H1 (cell line): ENCODE results near the gene PAQR9. TPM values are rescaled to one million over a fixed set of nuclear protein-coding genes. Genes with fewer than 3 reads are reported as not detected.

Experiments used
- CTCF ChIA-PET: fragments of 300-600 bp; sonication (Branson Sonifier 250); formaldehyde crosslinking; loops from one replicate; lab custom pipeline; 2021; ENCODE audit not compliant: partially characterized antibody; lab: Charles Lee
- POLR2A ChIA-PET: fragments of 300-600 bp; sonication (Branson Sonifier 250); formaldehyde crosslinking; loops from one replicate; lab custom pipeline; 2021; ENCODE audit warnings: inconsistent platforms; ENCODE audit not compliant: partially characterized antibody; lab: Charles Lee
- DNase-seq, 2 experiments: peaks; one replicate each; pipeline versions ENCODE4 v3.0.0 to v3.0.0-alpha.2; 2010 to 2022; ENCODE audit warnings: low spot score in 2 of 2, low read depth in 1 of 2, mixed read lengths in 1 of 2
- FAIRE-seq: peaks from 2 replicates; lab custom pipeline; 2011; peaks lifted over from hg19 to GRCh38; lab: Jason Lieb, UNC
- H2AFZ ChIP-seq: 2 replicates; pipeline ENCODE4 v1.8.1; 2012; ENCODE audit warnings: low read length, inconsistent platforms
- H2AK5ac ChIP-seq: 2 replicates; pipeline ENCODE4 v1.6.1; 2013; ENCODE audit warnings: low read depth, low read length
- H2BK120ac ChIP-seq: replicated peaks from 2 replicates; pipeline ENCODE3; 2013; ENCODE audit warnings: low read depth, low read length, inconsistent platforms
- H2BK12ac ChIP-seq: 2 replicates; pipeline ENCODE4 v1.6.1; 2013; ENCODE audit warnings: low read depth, low read length
- H2BK15ac ChIP-seq: 2 replicates; pipeline ENCODE4 v1.6.1; 2013; ENCODE audit warnings: low read length
- H2BK20ac ChIP-seq: 2 replicates; pipeline ENCODE4 v1.6.1; 2013; ENCODE audit warnings: low read length
- H2BK5ac ChIP-seq: 2 replicates; pipeline ENCODE4 v1.6.1; 2013; ENCODE audit warnings: low read depth, low read length
- H3K14ac ChIP-seq: 2 replicates; pipeline ENCODE4 v1.6.1; 2013; ENCODE audit warnings: inconsistent platforms; ENCODE audit not compliant: insufficient read length
- H3K18ac ChIP-seq: 2 replicates; pipeline ENCODE4 v1.6.1; 2013; ENCODE audit warnings: low read length; ENCODE audit errors: extremely low read depth
- H3K23ac ChIP-seq: 2 replicates; pipeline ENCODE4 v1.6.1; 2013; ENCODE audit warnings: inconsistent platforms; ENCODE audit not compliant: insufficient read length
- H3K23me2 ChIP-seq: 2 replicates; pipeline ENCODE4 v1.6.1; 2013; ENCODE audit warnings: low read depth, low read length
- H3K27ac ChIP-seq: 2 replicates; pipeline ENCODE4 v1.6.1; 2011; ENCODE audit warnings: low read depth, low read length, inconsistent platforms
- H3K27me3 ChIP-seq, 4 experiments: replicated peaks in 1 of 4; 1 replicate in 1 of 4; 2 replicates in 3 of 4; pipeline versions ENCODE4 v1.6.1 to v1.8.1; 2011 to 2013; ENCODE audit warnings: low read length in 3 of 4, mild to moderate bottlenecking in 3 of 4, inconsistent platforms in 2 of 4, mixed read lengths in 2 of 4, moderate library complexity in 1 of 4; ENCODE audit not compliant: control insufficient read depth in 3 of 4, insufficient read depth in 3 of 4; ENCODE audit errors: extremely low read depth in 1 of 4
- H3K36me3 ChIP-seq, 4 experiments: 2 replicates each; pipeline versions ENCODE4 v1.6.1 to v1.8.1; 2011 to 2013; ENCODE audit warnings: mild to moderate bottlenecking in 4 of 4, low read length in 3 of 4, moderate library complexity in 2 of 4, control low read depth in 1 of 4, inconsistent platforms in 1 of 4; ENCODE audit not compliant: insufficient read depth in 4 of 4, control insufficient read depth in 2 of 4
- H3K4ac ChIP-seq: replicated peaks from 2 replicates; pipeline ENCODE3; 2013; ENCODE audit warnings: low read length, low read depth, mixed read lengths, inconsistent platforms; ENCODE audit not compliant: insufficient read length
- H3K4me1 ChIP-seq, 4 experiments: replicated peaks in 1 of 4; 1 replicate in 1 of 4; 2 replicates in 3 of 4; pipeline versions ENCODE4 v1.6.1 to v1.8.1; 2011 to 2013; ENCODE audit warnings: low read length in 3 of 4, inconsistent platforms in 2 of 4, mixed read lengths in 1 of 4; ENCODE audit not compliant: insufficient read depth in 4 of 4, control insufficient read depth in 3 of 4
- H3K4me2 ChIP-seq, 2 experiments: 2 replicates each; pipeline versions ENCODE4 v1.6.1 to v1.8.1; 2011 to 2013; ENCODE audit warnings: low read depth in 2 of 2, low read length in 2 of 2, control low read depth in 1 of 2, inconsistent platforms in 1 of 2, mild to moderate bottlenecking in 1 of 2; ENCODE audit not compliant: insufficient read depth in 1 of 2
- H3K4me3 ChIP-seq, 4 experiments: fragments of 200-600, 300-600 bp in 1 of 4; sonication (generic), shearing (Covaris generic), sonication (Bioruptor Twin) in 1 of 4; 2 replicates each; pipeline versions ENCODE4 v1.5.1 to v1.8.1; 2011 to 2016; ENCODE audit warnings: low read length in 4 of 4, low read depth in 3 of 4, control low read depth in 2 of 4, inconsistent platforms in 2 of 4, mild to moderate bottlenecking in 2 of 4, mixed read lengths in 1 of 4, moderate library complexity in 1 of 4; ENCODE audit not compliant: insufficient read depth in 2 of 4; ENCODE audit errors: extremely low read depth in 1 of 4
- H3K56ac ChIP-seq: replicated peaks from 2 replicates; pipeline ENCODE3; 2013; ENCODE audit warnings: low read depth, mild to moderate bottlenecking, mixed read lengths, low read length, inconsistent platforms; ENCODE audit not compliant: insufficient read length
- H3K79me1 ChIP-seq: 2 replicates; pipeline ENCODE4 v1.6.1; 2013; ENCODE audit warnings: low read depth, low read length, control low read depth
- H3K79me2 ChIP-seq, 2 experiments: 2 replicates each; pipeline versions ENCODE4 v1.6.1 to v1.8.1; 2012 to 2013; ENCODE audit warnings: low read length in 2 of 2, mild to moderate bottlenecking in 2 of 2, inconsistent platforms in 1 of 2; ENCODE audit not compliant: insufficient read depth in 2 of 2, control insufficient read depth in 1 of 2
- H3K9ac ChIP-seq, 4 experiments: replicated peaks in 1 of 4; 1 replicate in 1 of 4; 2 replicates in 3 of 4; pipeline versions ENCODE4 v1.6.1 to v1.8.1; 2011 to 2013; ENCODE audit warnings: low read depth in 3 of 4, low read length in 3 of 4, control low read depth in 2 of 4, mild to moderate bottlenecking in 2 of 4, moderate library complexity in 2 of 4, inconsistent platforms in 1 of 4; ENCODE audit errors: extremely low read depth in 1 of 4
- H3K9me3 ChIP-seq, 2 experiments: 2 replicates each; pipeline versions ENCODE4 v1.6.1 to v1.8.1; 2012 to 2013; ENCODE audit warnings: mild to moderate bottlenecking in 2 of 2, moderate library complexity in 2 of 2, control low read depth in 1 of 2, inconsistent platforms in 1 of 2, low read depth in 1 of 2, low read length in 1 of 2, mixed read lengths in 1 of 2; ENCODE audit not compliant: insufficient read depth in 2 of 2
- H4K20me1 ChIP-seq, 2 experiments: replicated peaks in 1 of 2; 2 replicates each; pipeline versions ENCODE3 to v1.8.1; 2011 to 2013; ENCODE audit warnings: inconsistent platforms in 2 of 2, low read length in 2 of 2, mild to moderate bottlenecking in 1 of 2; ENCODE audit not compliant: insufficient read depth in 2 of 2, control insufficient read depth in 1 of 2
- H4K5ac ChIP-seq: 2 replicates; pipeline ENCODE4 v1.6.1; 2013; ENCODE audit warnings: low read length, low read depth, mixed read lengths, inconsistent platforms; ENCODE audit not compliant: insufficient read length
- H4K8ac ChIP-seq: 2 replicates; pipeline ENCODE4 v1.8.0; 2013; ENCODE audit warnings: mild to moderate bottlenecking, moderate library complexity, low read length, inconsistent platforms; ENCODE audit not compliant: insufficient read depth; ENCODE audit errors: extremely low read depth
- H4K91ac ChIP-seq: replicated peaks from 2 replicates; pipeline ENCODE3; 2013; ENCODE audit warnings: low read length, mixed read lengths, inconsistent platforms; ENCODE audit not compliant: insufficient read length
- ATF3 ChIP-seq: IDR thresholded peaks from 2 replicates; pipeline ENCODE4 v1.6.1; 2011; ENCODE audit warnings: low read depth, mild to moderate bottlenecking, low read length; ENCODE audit not compliant: insufficient read depth
- CTBP2 ChIP-seq: IDR thresholded peaks from 2 replicates; pipeline ENCODE4 v1.7.0; 2011; ENCODE audit warnings: borderline replicate concordance, mild to moderate bottlenecking, moderate library complexity, mixed read lengths, low read length; ENCODE audit not compliant: insufficient read depth, insufficient read length
- CTCF ChIP-seq, 3 experiments: IDR thresholded peaks; 1 replicate in 2 of 3; 2 replicates in 1 of 3; pipeline versions ENCODE4 v1.5.1 to v1.6.1; 2011; ENCODE audit warnings: low read length in 3 of 3, mild to moderate bottlenecking in 3 of 3, inconsistent platforms in 2 of 3, low read depth in 1 of 3, moderate library complexity in 1 of 3; ENCODE audit not compliant: insufficient read depth in 1 of 3; ENCODE audit errors: control extremely low read depth in 1 of 3
- JUND ChIP-seq: IDR thresholded peaks from 2 replicates; pipeline ENCODE4 v1.6.1; 2011; ENCODE audit warnings: mild to moderate bottlenecking, improper control_type of control experiment, low read length
- KDM4A ChIP-seq: IDR thresholded peaks from one replicate; pipeline ENCODE4 v1.7.1; 2012; ENCODE audit warnings: low read depth, mild to moderate bottlenecking, moderate library complexity, low read length, inconsistent platforms; ENCODE audit not compliant: severe bottlenecking
- MAFK ChIP-seq: IDR thresholded peaks from 2 replicates; pipeline ENCODE4 v1.6.1; 2012; ENCODE audit warnings: low read depth, mild to moderate bottlenecking, improper control_type of control experiment, low read length
- SIX5 ChIP-seq: IDR thresholded peaks from 2 replicates; pipeline ENCODE4 v1.6.1; 2011; ENCODE audit warnings: mild to moderate bottlenecking, low read depth, low read length
- SP2 ChIP-seq: IDR thresholded peaks from 2 replicates; pipeline ENCODE4 v1.6.1; 2012; ENCODE audit warnings: mild to moderate bottlenecking, low read length, inconsistent platforms
- TAF1 ChIP-seq: IDR thresholded peaks from 2 replicates; pipeline ENCODE4 v1.6.1; 2011; ENCODE audit warnings: mild to moderate bottlenecking, low read depth, low read length
- TCF12 ChIP-seq: IDR thresholded peaks from 2 replicates; pipeline ENCODE4 v1.6.1; 2011; ENCODE audit warnings: low read depth, mild to moderate bottlenecking, low read length
- WGBS, 2 experiments: shearing (Covaris generic) in 1 of 2; methylation state at CpG; one replicate each; pipeline versions ENCODE4 v1.1.6 to v1.1.7; 2013 to 2015; ENCODE audit warnings: low lambda C conversion rate in 2 of 2, mixed read lengths in 2 of 2, inconsistent platforms in 1 of 2, low coverage in 1 of 2, missing lambda C conversion rate in 1 of 2; ENCODE audit not compliant: insufficient replicate concordance in 2 of 2, insufficient coverage in 1 of 2, insufficient read length in 1 of 2; ENCODE audit errors: extremely low coverage in 1 of 2, missing lambda C conversion rate in 1 of 2; 5-methylcytosine and 5-hydroxymethylcytosine counted together
- polyA plus RNA-seq, 7 experiments: library from polyadenylated mRNA; depleted of rRNA in 3 of 7; stranded (reverse) in 5 of 7; unstranded in 2 of 7; fragments of >200 nt in 5 of 7; fragments of 200-250 nt in 2 of 7; gene quantifications; 1 replicate in 5 of 7; 2 replicates in 1 of 7; 4 replicates in 1 of 7; pipeline versions ENCODE4 v1.2.1 to v1.2.3, GENCODE V29; 2011 to 2013; ENCODE audit warnings: missing spikeins in 2 of 7, mixed read lengths in 2 of 7
- total RNA-seq: library from RNA; stranded (reverse); fragmentation: NEBNext Ultra II Directional; extraction: Animal tissue kit (Norgen Biotek cat#: 25700); gene quantifications from 2 replicates; pipeline ENCODE4 v1.2.1, GENCODE V29; 2021

PAQR9 gene
- total and polyA plus RNA-seq, 2 of the 8 experiments (the other 6 are each of a cell fraction or from before 2014, with no cell fraction given): 2.6 to 5.2 TPM

GRCh38 chr3:142914286-142914811, 49.1 kb downstream of the PAQR9 start:
- no peak overlapping the region for H3K23ac ChIP-seq
- H3K9ac ChIP-seq: no peak overlapping the region
- no peak overlapping the region for H3K14ac ChIP-seq
- no peak overlapping the region for H2BK12ac ChIP-seq
- no peak for DNase-seq
- no peak overlapping the region for H4K8ac ChIP-seq
- no peak overlapping the region for H2AK5ac ChIP-seq
- no peaks in the 10 kb centered on the region for H3K27me3 ChIP-seq
- H4K91ac ChIP-seq: no peak overlapping the region
- H3K9me3 ChIP-seq: no peaks in the 10 kb centered on the region
- 74% methylated on average over 3 of the region's 3 CpGs; no CpG with 5 or more reads in 1 of the 2 experiments for WGBS, 2 experiments
- H2BK15ac ChIP-seq: no peak overlapping the region
- no peak overlapping the region for H3K4me2 ChIP-seq
- no peak overlapping the region for H3K4me3 ChIP-seq
- H3K79me1 ChIP-seq: no peaks in the 10 kb centered on the region
- no peaks in the 10 kb centered on the region for H3K36me3 ChIP-seq
- no peaks in the 10 kb centered on the region for H3K4me1 ChIP-seq
- H2BK120ac ChIP-seq: no peak overlapping the region
- POLR2A ChIA-PET: interaction anchor here (0.6 kb wide), 1 partner anchor 179 kb away, joined by 3 read pairs; no protein-coding TSS in a partner anchor
- H3K4ac ChIP-seq: no peak overlapping the region
- CTCF ChIA-PET: interaction anchor here (1.3 to 1.6 kb wide), 3 partner anchors 8 to 86 kb away, joined by 3 to 6 read pairs (median 5); no protein-coding TSS in a partner anchor
- H4K5ac ChIP-seq: no peak overlapping the region
- H3K18ac ChIP-seq: no peak overlapping the region
- no peak overlapping the region for H3K56ac ChIP-seq
- H2BK20ac ChIP-seq: no peak overlapping the region
- no peak for TF ChIP-seq JUND
- TF ChIP-seq SP2: no peak
- TF ChIP-seq TAF1: no peak
- no peak for TF ChIP-seq ATF3
- no peak for TF ChIP-seq SIX5
- no peak for TF ChIP-seq KDM4A
- TF ChIP-seq CTCF (IDR thresholded peaks at IDR 0.05; ENCODE audit: control extremely low read depth in 1 of 3, insufficient read depth in 1 of 3, low read depth in 1 of 3, low read length in 3 of 3): no peak
- no peak for TF ChIP-seq CTBP2
- TF ChIP-seq TCF12: no peak
- no peak for TF ChIP-seq MAFK
- TF ChIP-seq, all 59 proteins: peak for 0
- 0 out of 2 replicates have a peak overlapping the region, but pooled peaks have one; percentile 1 for H2AFZ ChIP-seq
- no peak for FAIRE-seq
- no peaks in the 10 kb centered on the region for H4K20me1 ChIP-seq
- H2BK5ac ChIP-seq: no peak overlapping the region
- no peak overlapping the region for H3K27ac ChIP-seq
- H3K79me2 ChIP-seq: no peaks in the 10 kb centered on the region
- H3K23me2 ChIP-seq: no peaks in the 10 kb centered on the region
